NCI-H748 treated with DMSO at 0.1 percent for 48 hours (cell line): ENCODE results near the gene DAGLA.

Source experiments
- DNase-seq: peaks from one replicate; lab custom pipeline; 2025; lab: John Stamatoyannopoulos, UW

Gene DAGLA

DNA sequence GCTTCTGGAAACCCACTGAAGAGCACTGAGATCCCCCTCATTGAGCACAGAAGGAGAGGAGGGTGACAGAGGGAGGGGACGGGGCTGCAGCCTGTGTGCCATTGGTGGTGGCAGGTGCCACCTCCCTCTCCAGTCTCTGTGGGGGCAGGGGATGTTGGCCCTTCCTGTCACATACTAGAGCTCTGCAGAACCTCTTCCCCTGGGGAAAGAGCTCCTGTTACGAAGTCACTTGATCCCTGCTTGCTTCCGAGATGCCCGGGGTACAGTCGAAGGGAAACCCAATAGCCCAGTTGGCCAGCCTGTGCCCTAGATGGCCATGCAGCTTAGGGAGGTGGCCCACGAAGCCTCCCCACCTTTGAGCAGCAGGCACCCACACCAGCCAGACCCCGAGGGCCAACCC lies 29.4 kb downstream of the DAGLA start:
- DNase-seq: no peak

DNA sequence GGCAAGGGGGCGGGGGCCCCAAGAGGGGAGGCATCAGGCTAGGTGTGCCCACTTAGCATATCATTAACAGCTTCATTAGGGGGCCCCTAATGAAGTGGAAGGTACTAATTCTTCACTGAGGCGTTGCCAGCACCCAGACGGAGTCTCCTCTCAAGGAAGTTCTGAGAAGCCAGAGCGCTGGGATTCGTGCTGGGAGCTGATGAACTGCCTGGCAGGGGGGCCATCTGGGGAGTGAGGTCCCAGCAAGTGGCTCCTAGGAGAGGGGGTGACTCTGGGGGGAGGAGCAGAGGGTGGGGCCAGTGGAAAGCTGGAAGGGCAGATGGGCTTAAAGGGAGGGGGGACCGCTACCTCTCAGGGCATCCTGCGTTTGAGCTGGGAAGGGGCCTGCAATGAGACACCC lies 29.8 kb downstream of the DAGLA start:
- no peak for DNase-seq

DNA sequence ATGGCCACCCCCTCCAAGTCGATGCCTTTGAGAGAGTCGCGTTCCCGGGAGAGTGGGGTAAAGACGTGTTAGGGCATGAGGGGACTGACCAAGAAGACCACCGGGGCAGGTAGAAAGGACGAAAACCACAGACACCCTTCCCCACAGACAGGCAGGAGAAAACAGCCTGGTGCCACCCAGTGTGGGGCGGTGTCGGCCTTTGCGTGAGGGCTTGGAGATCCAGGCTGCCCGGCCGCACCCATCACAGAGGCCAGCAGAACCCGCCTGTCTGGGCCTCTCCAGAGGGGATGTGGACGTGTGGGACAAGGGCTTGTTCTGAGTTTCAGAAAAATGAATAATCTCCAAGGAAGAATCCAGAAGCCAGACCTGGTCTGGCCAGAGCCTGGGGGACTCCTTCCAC lies 30.8 kb downstream of the DAGLA start:
- DNase-seq: no peak

DNA sequence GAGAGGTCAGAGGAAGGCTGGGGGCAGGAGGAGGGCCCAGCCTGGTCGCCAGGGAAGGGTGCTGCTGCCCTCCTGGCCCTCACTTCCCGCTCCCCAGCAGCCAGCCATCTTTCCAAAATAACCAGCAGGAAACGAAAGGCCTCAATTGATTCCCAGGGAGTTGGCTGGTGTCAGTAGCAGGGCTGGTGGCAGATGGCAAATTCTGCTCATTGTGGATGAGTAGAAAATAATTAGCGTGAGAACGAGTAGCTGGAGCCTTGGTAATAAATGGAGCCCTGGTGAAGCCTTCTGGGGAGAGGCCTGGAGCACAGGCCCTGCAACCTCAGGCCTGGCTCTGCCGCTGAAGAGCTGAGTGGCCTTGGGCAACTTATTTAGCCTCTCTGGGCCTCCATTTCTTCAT lies 31.3 kb downstream of the DAGLA start:
- DNase-seq: no peak

DNA sequence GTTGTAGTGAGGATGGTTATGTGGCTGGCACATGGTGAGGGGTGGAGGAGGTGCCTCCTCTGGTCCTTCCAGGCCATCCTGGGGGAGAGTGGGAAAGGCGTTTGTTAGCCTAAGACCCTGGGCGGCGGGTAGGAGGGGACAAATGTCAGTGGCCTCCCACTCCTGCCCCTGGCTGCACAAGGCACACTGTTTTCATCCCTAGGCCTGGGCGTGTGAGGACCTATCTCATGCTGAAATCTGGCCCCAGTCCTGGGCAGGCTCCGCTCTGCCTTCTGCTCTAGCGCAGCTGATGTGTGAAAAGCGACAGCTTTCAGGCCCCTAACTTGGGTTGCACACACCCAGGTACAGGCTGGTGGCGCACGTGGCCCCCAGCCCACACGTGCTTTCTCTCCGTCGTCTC lies 32.1 kb downstream of the DAGLA start:
- DNase-seq: no peak

DNA sequence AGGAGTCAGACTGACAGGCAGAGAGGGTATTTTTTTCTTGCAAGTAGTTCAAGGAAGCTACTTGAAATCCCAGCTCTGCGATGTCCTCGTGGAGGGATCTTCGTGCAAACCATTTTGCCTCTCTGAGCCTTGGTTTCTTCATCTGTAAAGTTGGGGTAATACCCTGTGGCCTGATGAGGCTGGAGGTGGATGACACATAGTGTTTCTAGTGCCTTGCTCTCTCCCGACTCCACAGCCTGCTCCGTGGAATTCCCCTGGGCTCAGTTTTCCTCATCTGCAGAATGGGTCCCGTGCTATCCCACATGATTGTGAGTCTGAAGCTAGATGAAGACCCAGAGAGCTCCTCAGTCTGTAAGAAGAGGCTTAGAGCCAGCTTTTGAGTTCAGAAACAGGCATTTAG lies 32.7 kb downstream of the DAGLA start:
- no peak for DNase-seq

DNA sequence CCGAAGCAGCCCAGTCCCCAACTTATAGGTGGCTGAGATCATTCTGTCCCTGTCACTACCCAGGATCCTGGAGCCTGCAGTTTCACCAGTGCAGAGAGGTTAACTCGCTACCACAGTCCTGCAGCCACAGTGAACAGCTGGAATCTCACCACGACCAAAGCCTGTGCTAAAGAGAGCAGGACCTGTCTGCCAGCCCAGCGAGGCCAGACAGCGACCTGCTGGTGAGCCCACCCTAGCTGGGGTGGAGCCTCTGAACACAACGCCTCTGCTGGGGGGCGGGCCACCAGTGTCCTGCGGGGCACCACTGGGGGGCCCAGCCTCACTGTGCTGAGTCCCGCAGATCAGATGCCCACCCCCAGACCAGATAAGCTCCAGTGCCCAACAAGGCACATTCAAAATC lies 33.3 kb downstream of the DAGLA start:
- no peak for DNase-seq

DNA sequence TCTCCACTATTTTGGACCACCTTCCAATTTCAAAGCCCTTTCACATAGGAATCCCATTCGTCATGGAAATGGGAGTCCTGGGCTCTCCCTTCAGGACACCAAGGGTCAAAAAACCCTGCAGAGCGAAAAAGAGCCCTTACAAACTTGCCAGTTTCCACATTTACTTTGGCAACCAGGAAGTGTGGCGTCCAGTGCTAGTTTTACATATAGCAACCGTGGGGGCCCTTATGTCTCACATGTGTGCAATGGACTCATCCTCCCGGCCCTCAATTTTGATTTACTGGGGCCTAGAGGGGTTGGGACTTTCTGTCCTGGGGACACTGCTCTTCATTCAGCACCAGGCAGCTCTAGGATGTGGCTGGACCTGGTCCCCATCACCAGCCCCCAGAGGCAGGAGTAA lies 33.7 kb downstream of the DAGLA start:
- no peak for DNase-seq

DNA sequence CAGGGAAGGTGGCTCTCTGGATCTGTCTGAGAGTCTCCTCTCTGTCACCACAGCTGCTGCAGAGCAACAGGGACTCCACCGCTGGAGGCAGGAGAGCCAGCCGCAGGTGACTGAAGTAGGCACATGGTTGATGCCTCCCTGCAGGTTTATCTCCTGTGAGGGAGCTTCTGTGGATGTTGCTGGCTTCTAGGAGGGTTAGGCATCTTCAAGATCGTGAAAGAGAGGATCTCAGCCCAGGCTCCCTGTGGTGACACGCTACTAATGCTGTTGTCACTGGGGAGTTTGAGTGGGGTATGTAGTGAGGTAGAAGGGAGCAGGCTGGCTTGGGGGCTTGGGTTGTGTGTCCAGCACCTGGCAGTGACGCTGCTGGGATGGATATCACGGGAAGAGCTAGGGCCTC lies 34.1 kb downstream of the DAGLA start:
- no peak for DNase-seq

DNA sequence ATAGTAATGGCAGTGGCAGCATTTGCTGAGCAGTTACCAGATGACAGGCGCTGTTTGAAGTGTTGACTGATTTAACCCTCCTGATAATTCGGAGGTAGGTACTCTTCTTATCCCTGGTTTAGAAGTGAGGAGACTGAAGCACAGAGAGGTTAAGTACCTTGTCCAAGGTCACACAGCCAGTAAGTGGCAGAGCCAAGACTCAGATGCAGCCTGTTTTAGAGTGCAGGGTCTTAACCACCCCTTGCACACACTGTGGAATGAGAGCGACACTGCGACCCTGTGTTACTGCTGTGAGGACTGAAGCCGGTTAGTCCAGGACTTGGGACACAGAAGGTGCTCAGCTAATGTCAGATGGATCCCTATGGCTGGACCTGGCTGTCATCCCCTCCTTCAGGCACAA lies 34.7 kb downstream of the DAGLA start:
- no peak for DNase-seq

DNA sequence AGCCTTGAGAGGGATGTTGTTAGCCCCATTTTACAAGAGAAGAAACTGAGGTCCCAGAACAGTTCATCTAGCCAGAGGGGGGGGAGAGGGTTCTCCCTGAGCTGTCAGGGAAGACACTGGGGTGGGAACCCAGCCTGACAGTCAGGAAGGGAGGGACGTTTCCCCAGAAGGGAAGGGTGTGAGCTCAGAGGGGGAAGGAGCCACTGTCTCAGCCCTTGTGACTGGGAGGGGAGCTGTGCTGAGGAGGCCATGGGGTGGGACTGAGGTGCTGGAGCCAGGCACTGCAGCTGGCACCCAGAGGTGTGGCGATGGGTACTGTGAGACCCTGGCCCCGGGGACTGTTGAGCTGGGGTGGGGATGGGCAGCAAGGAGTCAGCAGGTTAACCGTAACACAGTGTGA lies 35.7 kb downstream of the DAGLA start:
- no peak for DNase-seq

DNA sequence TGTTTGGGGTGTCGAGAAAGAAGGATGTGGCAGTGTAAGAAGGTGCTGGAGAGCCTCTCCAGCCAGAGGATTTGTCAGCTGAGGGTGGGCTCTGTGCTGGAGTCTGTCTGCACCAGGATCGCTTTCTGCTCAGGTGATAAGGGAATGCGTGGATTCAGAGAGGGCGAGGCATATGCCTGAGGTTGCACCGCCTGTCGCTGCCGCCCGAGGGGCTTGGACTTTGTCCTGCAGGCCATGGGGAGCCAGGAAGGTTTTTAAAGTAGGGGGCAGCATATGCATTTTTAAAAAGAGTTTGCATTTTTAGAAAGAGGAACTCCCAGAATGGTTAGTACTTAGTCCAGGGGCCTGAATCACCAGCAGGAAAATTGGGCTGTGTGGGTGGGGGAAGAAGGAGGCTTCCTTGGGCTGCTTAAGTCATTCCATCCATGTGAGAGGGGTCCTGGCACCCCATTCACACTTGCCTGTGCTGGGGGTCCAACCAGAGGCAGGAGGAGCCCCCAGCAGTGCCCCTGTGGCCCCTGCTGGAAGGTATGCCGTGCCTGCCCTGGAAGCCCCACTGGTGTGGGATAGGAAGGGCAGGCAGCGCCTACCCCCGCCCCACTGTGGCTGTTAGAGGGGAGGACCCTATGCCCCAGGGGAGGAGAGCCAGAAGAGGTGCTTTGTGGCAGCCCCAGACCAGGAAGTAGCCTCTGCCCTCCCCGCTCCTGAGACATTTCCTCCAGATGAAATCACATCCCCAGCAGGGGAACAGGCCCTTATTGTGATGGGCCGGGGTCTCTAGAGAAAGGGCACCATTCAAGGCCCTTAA lies 36.5 kb downstream of the DAGLA start:
- no peak for DNase-seq

DNA sequence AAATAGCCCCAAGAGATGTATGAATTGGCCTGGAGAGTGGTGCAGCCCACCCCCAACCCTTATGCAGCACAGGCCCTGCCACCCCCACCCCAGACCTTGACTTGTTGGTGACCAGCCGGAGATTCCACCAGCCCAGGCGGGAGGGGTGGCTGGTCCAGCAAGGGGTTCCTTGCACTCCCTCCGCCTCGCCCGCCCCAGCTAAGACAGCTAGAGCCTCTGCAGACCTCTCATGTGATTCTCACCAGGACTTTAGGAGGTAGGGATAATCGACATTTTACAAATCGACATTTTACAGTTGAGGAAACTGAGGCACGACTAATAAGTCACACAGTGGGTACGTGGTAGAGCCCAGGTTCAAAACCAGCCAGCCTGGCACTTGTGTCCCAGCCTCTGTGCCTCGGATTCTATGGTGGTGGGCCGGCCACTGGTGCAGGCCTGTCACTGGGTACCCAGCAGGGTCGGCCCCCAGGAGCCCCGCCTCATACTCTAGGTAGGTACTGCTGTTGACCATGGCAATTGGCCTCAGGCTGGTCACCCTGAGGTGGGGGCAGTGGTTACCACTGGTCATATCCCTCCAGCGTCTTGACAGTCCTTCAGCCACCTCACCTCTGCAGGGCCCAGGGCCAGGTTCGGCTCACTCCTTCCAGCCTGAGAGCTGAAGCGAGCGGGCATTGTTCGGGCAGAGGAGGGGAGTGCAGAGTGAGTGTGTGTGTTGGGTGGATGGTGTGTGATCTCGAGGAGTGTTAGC lies 37.3 kb downstream of the DAGLA start:
- DNase-seq: no peak

DNA sequence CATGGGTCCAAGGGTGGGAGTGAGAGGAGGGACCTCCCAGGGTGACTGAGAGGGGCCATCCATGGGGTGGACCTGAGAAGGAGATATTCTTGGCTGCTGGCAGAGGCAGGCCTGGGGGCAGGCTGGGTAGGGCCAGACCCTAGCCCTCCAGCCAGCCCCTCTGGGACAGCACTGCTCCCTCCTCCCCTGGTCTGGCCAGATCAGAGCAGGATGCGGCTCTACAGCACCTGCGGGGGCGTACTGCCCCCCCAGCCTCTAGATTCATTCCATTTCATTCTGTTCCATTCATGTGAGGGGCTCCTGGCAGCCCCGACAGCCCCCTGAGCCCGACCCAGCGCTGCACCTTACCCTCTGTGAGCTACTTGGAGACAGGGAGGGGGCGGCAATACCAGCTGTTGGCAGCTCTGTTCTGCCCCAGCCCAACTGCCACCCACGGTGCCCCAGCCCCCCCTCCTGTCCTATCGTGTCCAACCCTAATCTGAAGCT lies 37.9 kb downstream of the DAGLA start:
- DNase-seq: no peak

DNA sequence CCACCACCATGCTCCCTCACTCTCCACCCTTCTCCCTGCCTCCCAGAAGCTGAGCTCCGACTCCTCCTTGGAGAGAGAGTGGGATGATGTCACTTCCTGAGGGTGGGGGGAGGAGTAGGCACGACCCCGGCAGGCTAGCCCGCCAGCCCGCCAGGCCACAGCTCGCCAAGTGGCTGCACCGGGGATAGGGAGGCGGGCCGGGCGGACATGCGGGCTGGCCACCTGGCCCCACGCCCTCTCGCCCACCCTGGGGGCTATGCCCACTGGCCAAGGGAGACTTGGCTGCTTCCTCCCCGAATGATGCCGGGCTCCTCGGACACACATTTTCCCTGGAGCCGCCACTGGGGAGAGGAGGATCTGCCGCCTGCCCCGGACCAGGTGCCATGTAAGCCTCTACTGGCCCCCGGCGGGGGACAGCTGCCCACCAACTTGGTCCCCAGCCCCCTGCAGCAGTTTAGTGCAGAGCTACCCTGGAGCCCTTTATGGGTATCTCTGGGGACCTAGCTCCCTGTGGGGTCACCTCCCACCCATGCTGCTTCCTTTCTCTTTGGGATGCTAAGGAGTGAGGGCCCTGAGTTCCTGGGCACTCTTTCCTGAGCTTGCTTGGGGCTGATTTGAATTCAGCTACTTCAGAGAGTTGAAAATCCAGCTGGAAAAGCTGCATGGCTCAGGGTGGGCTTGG lies 38.6 kb downstream of the DAGLA start:
- no peak for DNase-seq

DNA sequence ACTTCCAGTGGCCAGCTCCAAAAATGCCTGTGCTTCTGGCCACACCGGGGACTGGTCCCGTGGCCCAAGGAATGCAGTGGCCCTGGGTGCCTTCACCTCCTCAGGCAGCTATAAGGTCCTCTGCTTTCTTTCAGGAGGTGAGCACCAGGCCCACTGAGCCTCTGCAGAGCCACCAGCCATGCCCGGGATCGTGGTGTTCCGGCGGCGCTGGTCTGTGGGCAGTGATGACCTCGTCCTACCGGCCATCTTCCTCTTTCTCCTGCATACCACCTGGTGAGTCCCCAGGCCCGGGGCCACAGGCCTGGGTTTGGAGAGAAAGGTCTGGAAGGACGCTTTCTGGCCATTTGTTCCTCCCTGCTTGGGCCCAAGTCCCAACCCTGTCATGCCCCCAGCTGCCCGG lies 39.8 kb downstream of the DAGLA start:
- DNase-seq: no peak

DNA sequence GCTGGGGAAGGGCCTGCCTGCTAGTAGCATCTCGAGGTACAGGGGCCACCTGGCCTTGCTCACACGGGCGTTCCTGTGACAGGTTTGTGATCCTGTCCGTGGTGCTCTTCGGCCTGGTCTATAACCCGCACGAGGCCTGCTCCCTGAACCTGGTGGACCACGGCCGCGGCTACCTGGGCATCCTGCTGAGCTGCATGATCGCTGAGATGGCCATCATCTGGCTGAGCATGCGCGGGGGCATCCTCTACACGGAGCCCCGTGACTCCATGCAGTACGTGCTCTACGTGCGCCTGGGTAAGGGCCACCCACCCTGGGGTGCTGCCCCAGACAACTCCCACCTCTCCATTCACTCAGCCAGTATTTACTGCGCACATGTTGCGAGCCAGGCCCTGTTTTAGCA lies 40.4 kb downstream of the DAGLA start:
- DNase-seq: no peak

DNA sequence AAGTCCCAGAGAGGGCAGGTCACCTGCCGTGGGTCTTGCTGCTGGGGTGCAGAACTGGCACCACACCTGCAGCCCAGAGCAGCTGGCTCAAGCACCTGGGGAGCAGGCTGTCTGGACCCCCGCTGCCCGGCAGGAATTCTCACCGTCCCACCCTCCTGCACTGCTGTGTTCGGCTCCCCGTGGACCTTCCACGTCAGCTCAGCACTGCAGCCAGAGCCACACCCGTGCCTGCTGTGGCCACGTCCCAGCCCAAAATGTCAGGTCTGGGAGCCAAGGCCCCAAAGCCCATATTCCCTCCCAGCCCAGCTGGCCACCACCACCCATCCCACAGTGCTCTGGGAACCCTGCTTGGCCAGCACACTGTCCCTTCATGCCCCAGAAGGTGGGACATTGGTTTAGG lies 44.2 kb downstream of the DAGLA start:
- no peak for DNase-seq

DNA sequence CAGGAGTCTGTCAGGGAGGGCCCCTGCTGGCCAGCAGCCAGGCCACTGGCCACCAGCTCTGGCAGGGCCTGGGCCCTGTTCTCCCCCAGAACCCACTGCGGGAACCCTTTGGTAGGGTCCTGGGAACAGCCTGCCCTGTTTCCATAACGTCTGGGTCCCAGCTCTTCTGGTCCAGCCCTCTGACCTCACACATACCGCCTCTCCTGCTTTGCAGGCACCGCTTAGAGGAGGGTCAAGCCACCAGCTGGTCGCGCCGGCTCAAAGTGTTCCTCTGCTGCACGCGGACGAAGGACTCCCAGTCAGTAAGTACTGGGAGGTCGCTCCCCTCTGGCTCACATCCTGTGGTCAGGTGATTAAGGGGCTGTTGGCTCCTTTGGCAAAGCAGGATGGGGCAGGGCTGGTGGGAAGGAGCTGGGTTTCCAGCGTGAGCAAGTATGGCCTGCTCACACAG lies 45.6 kb downstream of the DAGLA start:
- DNase-seq: no peak

DNA sequence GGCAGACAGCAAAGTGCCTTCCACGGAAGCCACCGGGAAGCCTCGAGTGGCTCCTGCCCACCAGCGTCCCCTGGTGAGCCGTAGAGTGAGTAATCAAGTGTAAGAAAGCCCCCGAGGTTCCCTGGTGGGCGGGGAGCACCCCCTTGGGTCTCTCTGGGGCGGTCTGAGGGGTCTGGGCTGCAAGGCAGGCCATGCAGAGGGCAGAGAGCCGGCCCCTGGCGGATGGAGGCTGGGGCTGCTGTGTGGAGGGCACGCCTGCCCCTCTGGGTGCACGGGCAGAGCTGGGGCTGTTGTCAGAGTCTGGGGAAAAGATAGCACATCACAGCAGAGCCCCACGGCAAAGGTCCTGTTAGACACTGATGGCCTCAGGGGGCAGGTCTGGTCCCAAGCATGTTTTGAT lies 46.6 kb downstream of the DAGLA start:
- DNase-seq: no peak

DNA sequence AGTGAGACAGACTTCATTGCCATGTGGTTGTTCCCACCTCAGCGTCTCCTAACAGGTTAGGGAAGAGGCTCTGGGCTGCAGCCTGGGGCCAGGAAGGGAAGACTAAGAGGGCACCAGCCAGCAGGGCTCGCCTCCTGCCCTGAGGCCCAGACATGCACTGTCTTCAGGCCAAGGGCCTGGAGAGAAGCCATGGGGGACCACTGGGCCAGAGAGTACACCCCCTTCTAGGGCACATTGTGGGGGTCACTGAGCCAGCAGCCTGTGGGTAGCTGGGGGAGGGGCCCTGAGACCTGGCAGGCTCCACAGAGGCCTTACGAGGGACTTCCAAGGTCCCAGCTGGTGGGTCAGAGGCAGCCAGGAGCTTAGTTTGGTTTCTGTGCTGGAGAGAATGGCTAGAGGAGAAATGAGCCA lies 47.2 kb downstream of the DAGLA start:
- no peak for DNase-seq

DNA sequence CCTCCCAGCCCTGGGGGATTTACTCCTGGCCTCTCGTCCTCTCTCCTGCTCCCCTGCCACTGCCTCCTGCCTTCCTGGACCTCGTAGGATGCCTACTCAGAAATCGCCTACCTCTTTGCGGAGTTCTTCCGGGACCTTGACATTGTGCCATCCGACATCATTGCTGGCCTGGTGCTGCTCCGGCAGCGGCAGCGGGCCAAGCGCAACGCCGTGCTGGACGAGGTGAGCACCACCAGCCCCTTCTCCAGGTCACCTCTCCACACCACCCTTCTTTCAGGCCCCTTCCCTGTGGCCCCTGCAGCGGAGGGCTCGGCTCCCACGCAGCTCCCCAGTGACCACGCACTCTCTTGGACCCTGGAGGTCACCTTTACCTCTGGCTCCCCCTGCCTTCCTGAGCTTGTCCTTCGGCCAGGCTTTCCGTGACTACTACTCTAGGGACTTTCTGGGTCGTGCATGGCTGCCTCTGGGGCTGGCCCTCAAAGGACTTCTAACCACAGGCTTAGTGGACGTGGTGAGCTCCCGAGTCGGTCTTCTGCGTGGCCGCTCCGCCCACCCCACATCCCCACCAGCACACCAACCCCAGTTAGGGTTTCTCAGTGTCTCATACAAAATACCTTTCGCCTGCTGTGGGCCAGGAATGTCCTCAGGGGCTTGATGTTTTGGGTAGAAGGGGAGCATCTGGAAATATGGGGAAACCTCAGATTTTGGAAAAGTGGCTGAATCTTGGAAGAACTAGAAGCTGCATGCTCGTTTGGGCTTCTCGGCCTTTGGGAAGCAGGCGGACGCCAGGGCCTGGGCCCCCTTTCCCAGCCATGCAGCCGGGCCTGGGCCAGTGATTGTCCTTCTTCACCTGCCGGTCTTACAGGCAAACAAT lies 48.1 kb downstream of the DAGLA start:
- no peak for DNase-seq
